ENCODE data around the gene NPFFR1.

The NPFFR1 gene

GRCh38 chr10:70323138-70323696 is 39.4 kb upstream of the NPFFR1 start:
- POLR2A ChIA-PET, result no interaction called here
- H3K4me3 ChIP-seq (ENCODE audit: low read depth, low read length), result no peak overlapping the region
- TF ChIP-seq CTCF (IDR thresholded peaks at IDR 0.05; ENCODE audit: insufficient read depth, low read length, missing control alignments), result no peak
- no peak for DNase-seq (ENCODE audit: low read depth, low spot score)
- CTCF ChIA-PET, result no interaction called here

- ChIA-PET CTCF (no interaction called here), POLR2A (no interaction called here)
- no peak for TF ChIP-seq CTCF (IDR thresholded peaks at IDR 0.05; ENCODE audit: insufficient read depth, low read length, missing control alignments)
- H3K4me3 ChIP-seq (ENCODE audit: low read depth, low read length), result no peak overlapping the region
- DNase-seq (ENCODE audit: low read depth, low spot score), result no peak
Measured at GRCh38 chr10:70321897-70322890, 38.4 kb upstream of the NPFFR1 start.

- POLR2A ChIA-PET, result no interaction called here
- no peak overlapping the region for H3K4me3 ChIP-seq (ENCODE audit: low read depth, low read length)
- no peak for DNase-seq (ENCODE audit: low read depth, low spot score)
- CTCF ChIA-PET, result interaction anchor here (1.5 to 1.8 kb wide), 2 partner anchors 9 to 99 kb away, joined by 4 read pairs; no protein-coding TSS in a partner anchor
- no peak for TF ChIP-seq CTCF (IDR thresholded peaks at IDR 0.05; ENCODE audit: insufficient read depth, low read length, missing control alignments)
Measured at GRCh38 chr10:70321233-70321632, 37.4 kb upstream of the NPFFR1 start.

- ChIA-PET CTCF (interaction anchor here (1.5 to 1.8 kb wide), 2 partner anchors 10 to 99 kb away, joined by 4 read pairs; no protein-coding TSS in a partner anchor), POLR2A (no interaction called here)
- TF ChIP-seq CTCF (IDR thresholded peaks at IDR 0.05; ENCODE audit: insufficient read depth, low read length, missing control alignments), result no peak
- DNase-seq (ENCODE audit: low read depth, low spot score), result no peak
- no peak overlapping the region for H3K4me3 ChIP-seq (ENCODE audit: low read depth, low read length)
Measured at GRCh38 chr10:70320751-70321150, 36.9 kb upstream of the NPFFR1 start.

- no peak for TF ChIP-seq CTCF (IDR thresholded peaks at IDR 0.05; ENCODE audit: insufficient read depth, low read length, missing control alignments)
- POLR2A ChIA-PET, result no interaction called here
- CTCF ChIA-PET, result interaction anchor here (1.5 to 1.8 kb wide), 2 partner anchors 11 to 98 kb away, joined by 4 read pairs; no protein-coding TSS in a partner anchor
- no peak for DNase-seq (ENCODE audit: low read depth, low spot score)
- no peak overlapping the region for H3K4me3 ChIP-seq (ENCODE audit: low read depth, low read length)
Measured at GRCh38 chr10:70319824-70320223, 36.0 kb upstream of the NPFFR1 start.

GRCh38 chr10:70319183-70319582 is 35.4 kb upstream of the NPFFR1 start:
- no peak overlapping the region for H3K4me3 ChIP-seq (ENCODE audit: low read depth, low read length)
- CTCF ChIA-PET, result no interaction called here
- POLR2A ChIA-PET, result no interaction called here
- no peak for TF ChIP-seq CTCF (IDR thresholded peaks at IDR 0.05; ENCODE audit: insufficient read depth, low read length, missing control alignments)
- no peak for DNase-seq (ENCODE audit: low read depth, low spot score)

All from AG04449 (cell line).